Tibial nerve (tissue), 4 donors: ENCODE data around the gene ATAD3A. TPM values are rescaled to one million over a fixed set of nuclear protein-coding genes. Genes with fewer than 3 reads are reported as not detected.
A peak's percentile ranks its signal among the peaks of the same experiment; 100 is the strongest.
"Not testable (repeated sequence)": the region's sequence is repeated elsewhere in the genome, so short reads cannot be mapped to it uniquely, and the experiment has no call there.

Source experiments
- DNase-seq, 2 donors: peaks; one replicate each; pipeline ENCODE4 v3.0.0-alpha.2; 2019; ENCODE audit warnings: low spot score in 2 of 2
- H3K27ac ChIP-seq, 4 donors: fragments of 200-600 bp; sonication (generic) in 3 of 4; one replicate each; pipeline ENCODE4 v1.5.1; 2017 to 2019; ENCODE audit warnings: mild to moderate bottlenecking in 1 of 4
- H3K27me3 ChIP-seq, 2 donors: fragments of 200-600 bp; sonication (generic) in 1 of 2; one replicate each; pipeline versions ENCODE4 v1.5.1 to v1.6.0; 2017 to 2019
- H3K36me3 ChIP-seq, 3 donors: fragments of 200-600 bp; sonication (generic); one replicate each; pipeline ENCODE4 v1.5.1; 2018 to 2019
- H3K4me1 ChIP-seq, 4 donors: fragments of 200-600 bp; sonication (generic) in 3 of 4; one replicate each; pipeline ENCODE4 v1.5.1; 2017 to 2019
- H3K4me3 ChIP-seq, 4 donors: fragments of 200-600 bp; sonication (generic) in 3 of 4; one replicate each; pipeline ENCODE4 v1.5.1; 2017 to 2019; ENCODE audit warnings: mild to moderate bottlenecking in 1 of 4, moderate library complexity in 1 of 4
- H3K9me3 ChIP-seq, 4 donors: fragments of 200-600 bp; sonication (generic) in 3 of 4; one replicate each; pipeline ENCODE4 v1.5.1; 2017 to 2019
- CTCF ChIP-seq, 5 experiments: fragments of 200-600 bp in 3 of 5; fragments of 450-650 bp in 2 of 5; sonication (generic) in 3 of 5; IDR thresholded peaks; one replicate each; pipeline ENCODE4 v1.5.1; 2016 to 2019; ENCODE audit warnings: antibody characterized with exemption in 5 of 5, mild to moderate bottlenecking in 3 of 5, moderate library complexity in 2 of 5
- EP300 ChIP-seq, 2 donors: sonication (generic); formaldehyde crosslinking; IDR thresholded peaks; one replicate each; pipeline ENCODE4 v1.6.1; 2017; ENCODE audit warnings: antibody characterized with exemption in 2 of 2, mild to moderate bottlenecking in 1 of 2
- POLR2A ChIP-seq, 2 donors: fragments of 450-650 bp; IDR thresholded peaks; one replicate each; pipeline ENCODE4 v1.6.1; 2017; ENCODE audit warnings: antibody characterized with exemption in 2 of 2, mild to moderate bottlenecking in 2 of 2, moderate library complexity in 2 of 2
- WGBS, 2 donors: methylation state at CpG; one replicate each; pipeline ENCODE4 v1.1.5; 2018; 5-methylcytosine and 5-hydroxymethylcytosine counted together
- total RNA-seq, 4 donors: library from RNA; depleted of rRNA; stranded (reverse); fragments of >200 nt; gene quantifications; one replicate each; pipeline ENCODE4 v1.1.0, GENCODE V29; 2016

ATAD3A gene
- total RNA-seq, 4 donors from 2014 or later = 19.6 to 47.4 (median 27.0) TPM

- DNase-seq = no peak
- Histone ChIP-seq H3K9me3 (peaks cover 0 to 29% (median 2%) of the 10 kb centered on the region in 4 donors), H3K27ac (no peak overlapping the region), H3K27me3 (no peaks in the 10 kb centered on the region), H3K4me1 (no peaks in the 10 kb centered on the region), H3K36me3 (peaks cover 0 to 100% (median 21%) of the 10 kb centered on the region in 3 donors), H3K4me3 (no peak overlapping the region)
- TF ChIP-seq POLR2A (IDR thresholded peaks at IDR 0.05) (no peak), EP300 (IDR thresholded peaks at IDR 0.05) (no peak), CTCF (IDR thresholded peaks at IDR 0.05) (no peak)
- 97 to 98% methylated on average over 18 to 19 of the region's 19 CpGs for WGBS, 2 donors
These were observed 22.1 kb upstream of the ATAD3A start for GRCh38 chr1:1489861-1490260.

DNA sequence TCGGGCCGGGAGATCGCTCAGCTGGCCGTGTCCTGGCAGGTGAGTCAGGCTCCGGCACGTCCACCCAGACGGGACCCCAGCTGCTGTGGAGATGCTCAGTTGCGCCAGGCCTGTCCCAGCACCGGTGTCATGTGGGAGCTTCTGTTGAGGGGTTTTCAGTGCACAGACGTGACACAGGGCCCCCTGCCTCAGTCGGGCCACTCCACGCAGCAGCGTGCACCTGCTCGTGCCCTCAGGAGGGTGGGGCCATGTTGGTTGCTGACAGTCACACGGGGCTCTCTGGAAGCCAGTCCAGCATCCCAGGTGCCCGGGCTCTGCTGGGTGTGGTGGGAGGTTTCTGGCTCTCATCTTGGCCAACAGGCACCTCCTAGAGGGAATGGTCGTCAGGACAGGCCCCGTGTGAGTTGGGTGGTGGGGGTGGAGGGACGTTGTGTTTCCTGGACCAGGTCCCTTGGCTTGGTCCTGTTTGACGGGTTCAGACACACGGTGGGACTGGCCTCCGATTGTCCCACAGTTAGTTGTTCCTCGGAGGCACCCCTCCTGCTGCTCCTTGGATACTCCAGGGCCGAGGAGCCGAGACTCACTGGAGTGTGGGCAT, 21.2 kb upstream of the ATAD3A start:
- TF ChIP-seq POLR2A (IDR thresholded peaks at IDR 0.05) = no peak
- no peak for TF ChIP-seq CTCF (IDR thresholded peaks at IDR 0.05)
- no peak for TF ChIP-seq EP300 (IDR thresholded peaks at IDR 0.05)
- Histone ChIP-seq H3K36me3 (peaks cover 0 to 100% (median 18%) of the 10 kb centered on the region in 3 donors), H3K4me3 (no peak overlapping the region), H3K9me3 (peaks cover 0 to 29% (median 2%) of the 10 kb centered on the region in 4 donors), H3K27me3 (no peaks in the 10 kb centered on the region), H3K27ac (no peak overlapping the region), H3K4me1 (no peaks in the 10 kb centered on the region)
- DNase-seq = no peak
- 94 to 97% methylated on average over 5 to 22 of the region's 25 CpGs for WGBS, 2 donors

GRCh38 chr1:1491601-1492000, 20.4 kb upstream of the ATAD3A start:
- TF ChIP-seq CTCF (IDR thresholded peaks at IDR 0.05) (no peak), POLR2A (IDR thresholded peaks at IDR 0.05) (no peak), EP300 (IDR thresholded peaks at IDR 0.05) (no peak)
- H3K27ac ChIP-seq = no peak overlapping the region
- peaks cover 0 to 29% (median 2%) of the 10 kb centered on the region in 4 donors for H3K9me3 ChIP-seq
- 95 to 98% methylated on average over 10 of the region's 10 CpGs for WGBS, 2 donors
- no peak for DNase-seq
- H3K4me1 ChIP-seq = no peaks in the 10 kb centered on the region
- peaks cover 0 to 98% (median 17%) of the 10 kb centered on the region in 3 donors for H3K36me3 ChIP-seq
- H3K27me3 ChIP-seq = no peaks in the 10 kb centered on the region
- H3K4me3 ChIP-seq = no peak overlapping the region

- H3K36me3 ChIP-seq = peaks cover 0 to 71% (median 17%) of the 10 kb centered on the region in 3 donors
- WGBS, 2 donors = 97% methylated on average over 22 of the region's 22 CpGs
- not testable (repeated sequence) for H3K4me1 ChIP-seq, DNase-seq, H3K27me3 ChIP-seq, H3K27ac ChIP-seq, H3K4me3 ChIP-seq
- peaks cover 0 to 29% (median 2%) of the 10 kb centered on the region in 4 donors for H3K9me3 ChIP-seq
These were observed 17.7 kb upstream of the ATAD3A start for GRCh38 chr1:1494311-1494710.

- H3K4me3 ChIP-seq, H3K27ac ChIP-seq, DNase-seq, H3K27me3 ChIP-seq, H3K4me1 ChIP-seq: not testable (repeated sequence)
- peaks cover 0 to 29% (median 2%) of the 10 kb centered on the region in 4 donors for H3K9me3 ChIP-seq
- H3K36me3 ChIP-seq = peaks cover 0 to 59% (median 9%) of the 10 kb centered on the region in 3 donors
- WGBS, 2 donors = 88 to 91% methylated on average over 16 to 18 of the region's 18 CpGs
These were observed 16.4 kb upstream of the ATAD3A start for GRCh38 chr1:1495461-1495975.

DNA sequence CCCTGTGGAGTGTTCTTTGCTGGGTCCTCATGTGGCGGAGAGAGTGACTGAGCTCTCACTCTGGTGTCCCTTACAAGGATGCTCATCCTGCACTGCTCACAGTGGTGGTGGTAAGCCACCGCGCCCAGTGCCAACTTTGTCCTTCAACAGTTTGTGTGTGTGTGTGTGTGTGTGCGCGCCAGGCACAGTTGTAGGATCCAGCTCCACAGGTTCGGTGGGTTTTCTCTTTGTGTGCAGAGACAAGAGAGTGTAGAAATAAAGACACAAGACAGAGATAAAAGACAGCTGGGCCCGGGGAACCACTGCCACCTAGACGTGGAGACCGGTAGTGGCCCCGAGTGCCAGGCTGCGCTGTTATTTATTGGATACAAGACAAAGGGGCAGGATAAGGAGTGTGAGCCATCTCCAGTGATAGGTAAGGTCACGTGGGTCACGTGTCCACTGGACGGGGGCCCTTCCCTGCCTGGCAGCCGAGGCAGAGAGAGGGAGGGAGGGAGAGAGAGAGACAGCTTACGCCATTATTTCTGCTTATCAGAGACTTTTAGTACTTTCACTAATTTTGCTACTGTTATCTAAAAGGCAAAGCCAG, 7.1 kb upstream of the ATAD3A start:
- Histone ChIP-seq H3K4me3 (peak overlapping the region in 2 of 4 donors; percentile 19 to 21), H3K27ac (peak overlapping the region; percentile 13 to 79 (median 73)), H3K4me1 (peaks cover 0 to 14% (median 0%) of the 10 kb centered on the region in 4 donors)
- TF ChIP-seq CTCF (IDR thresholded peaks at IDR 0.05) = peak; percentile 48 to 74 (median 67)
- H3K9me3 ChIP-seq, H3K36me3 ChIP-seq, H3K27me3 ChIP-seq: not testable (repeated sequence)
- 50 to 54% methylated on average over 16 of the region's 16 CpGs for WGBS, 2 donors
- peak; percentile 45 to 66 for DNase-seq
